GM18526 (cell line): ENCODE data around the gene TYK2.
A peak's percentile ranks its signal among the peaks of the same experiment; 100 is the strongest.

Experiments
- POLR2A ChIP-seq: IDR thresholded peaks from 3 replicates; pipeline ENCODE4 v1.6.1; 2011; ENCODE audit not compliant: insufficient read length; ENCODE audit errors: extremely low read depth

The TYK2 gene

GRCh38 chr19:10380313-10381102 is at the start of gene TYK2:
TSS of gene TYK2 (minus strand) at chr19:10380572. CDS start at chr19:10378406, 2,166 bp downstream.
- TF ChIP-seq POLR2A = peak; percentile 73

DNA sequence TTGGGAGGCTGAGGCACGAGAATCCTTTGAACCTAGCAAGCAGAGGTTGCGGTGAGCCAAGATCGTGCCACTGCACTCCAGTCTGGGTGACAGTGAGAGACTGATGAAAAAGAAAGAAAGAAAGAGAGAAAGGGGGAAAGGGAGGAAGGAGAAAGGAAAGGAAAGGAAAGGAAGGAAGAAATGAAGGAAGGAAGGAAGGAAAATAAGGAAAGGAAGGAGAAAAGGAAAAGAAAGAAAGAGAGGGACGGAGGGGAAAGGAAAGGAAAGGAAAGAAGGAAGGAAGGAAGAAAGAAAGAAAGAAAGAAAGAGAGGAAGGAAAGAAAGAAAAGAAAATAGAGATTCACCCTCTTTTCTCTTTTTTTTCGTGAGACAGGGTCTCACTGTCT is 48.6 kb upstream of the TYK2 start:
- no peak for TF ChIP-seq POLR2A

DNA sequence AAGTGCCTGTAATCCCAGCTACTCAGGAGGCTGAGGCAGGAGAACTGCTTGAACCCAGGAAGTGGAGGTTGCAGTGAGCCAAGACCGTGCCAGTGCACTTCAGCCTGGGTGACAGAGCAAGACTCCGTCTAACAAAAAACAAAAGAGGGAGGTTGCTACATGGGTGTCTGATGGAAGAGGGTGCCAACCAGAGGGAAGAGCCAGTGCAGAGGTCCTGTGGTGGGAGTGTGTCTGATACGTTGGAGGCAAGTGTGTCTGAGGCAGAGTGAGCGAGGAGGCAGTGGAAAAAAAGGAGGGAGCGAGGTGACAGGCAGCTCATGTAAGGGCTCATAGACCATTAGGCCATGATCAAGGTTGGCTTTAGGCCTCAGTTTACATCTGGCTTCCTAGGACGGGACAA is 46.8 kb upstream of the TYK2 start:
- TF ChIP-seq POLR2A = no peak

DNA sequence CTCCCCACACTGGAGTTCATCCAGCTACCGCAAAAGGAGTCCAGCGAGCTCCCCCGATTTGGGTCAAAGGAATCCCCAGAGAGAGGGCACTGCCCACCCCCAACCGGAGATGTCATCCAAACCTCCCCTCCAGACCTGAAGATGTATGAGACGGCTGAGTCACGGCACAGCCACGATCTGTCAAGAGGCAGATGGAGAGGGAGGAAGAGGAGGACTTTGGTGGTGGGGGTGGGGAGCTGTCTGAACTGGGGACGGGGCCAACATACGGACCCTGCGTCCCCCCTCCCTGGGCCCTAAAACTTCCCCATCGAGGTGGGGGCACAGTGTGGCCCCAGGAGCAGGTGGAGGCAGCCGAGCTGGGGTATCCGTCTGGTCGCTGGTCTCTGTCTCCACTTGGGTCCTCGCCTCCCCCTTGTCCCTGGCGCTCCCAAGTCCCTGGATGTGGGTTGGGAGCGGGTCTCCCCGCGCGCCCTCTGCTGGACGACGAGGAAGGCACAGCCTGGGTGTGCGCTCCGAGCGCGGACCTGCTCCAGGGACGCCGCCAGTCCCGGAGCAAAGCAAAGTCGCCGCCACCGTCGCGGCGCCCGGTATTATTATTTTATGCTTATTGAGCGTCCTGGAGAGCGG is 43.8 kb upstream of the TYK2 start:
- TF ChIP-seq POLR2A = no peak

DNA sequence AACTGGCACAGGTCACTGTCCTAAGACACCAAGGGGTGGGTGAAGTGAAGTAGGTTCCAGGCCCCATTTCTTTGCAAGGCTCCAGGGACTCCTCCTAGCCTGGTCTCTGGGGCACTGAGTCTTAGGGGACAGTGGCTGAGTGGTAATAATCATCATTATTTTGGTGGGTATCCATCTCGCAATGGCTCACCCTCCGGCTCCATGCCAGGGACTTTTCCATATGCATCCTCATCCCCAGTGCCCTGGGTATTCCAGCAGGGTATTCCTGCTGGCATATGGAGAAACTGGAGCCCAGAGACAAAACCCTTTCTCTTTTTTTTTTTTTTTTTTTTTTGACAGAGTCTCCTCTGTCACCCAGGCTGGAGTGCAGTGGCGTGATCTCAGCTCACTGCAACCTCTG is 42.5 kb upstream of the TYK2 start:
- no peak for TF ChIP-seq POLR2A

- no peak for TF ChIP-seq POLR2A
Observed at GRCh38 chr19:10422046-10422461, 41.7 kb upstream of the TYK2 start.

DNA sequence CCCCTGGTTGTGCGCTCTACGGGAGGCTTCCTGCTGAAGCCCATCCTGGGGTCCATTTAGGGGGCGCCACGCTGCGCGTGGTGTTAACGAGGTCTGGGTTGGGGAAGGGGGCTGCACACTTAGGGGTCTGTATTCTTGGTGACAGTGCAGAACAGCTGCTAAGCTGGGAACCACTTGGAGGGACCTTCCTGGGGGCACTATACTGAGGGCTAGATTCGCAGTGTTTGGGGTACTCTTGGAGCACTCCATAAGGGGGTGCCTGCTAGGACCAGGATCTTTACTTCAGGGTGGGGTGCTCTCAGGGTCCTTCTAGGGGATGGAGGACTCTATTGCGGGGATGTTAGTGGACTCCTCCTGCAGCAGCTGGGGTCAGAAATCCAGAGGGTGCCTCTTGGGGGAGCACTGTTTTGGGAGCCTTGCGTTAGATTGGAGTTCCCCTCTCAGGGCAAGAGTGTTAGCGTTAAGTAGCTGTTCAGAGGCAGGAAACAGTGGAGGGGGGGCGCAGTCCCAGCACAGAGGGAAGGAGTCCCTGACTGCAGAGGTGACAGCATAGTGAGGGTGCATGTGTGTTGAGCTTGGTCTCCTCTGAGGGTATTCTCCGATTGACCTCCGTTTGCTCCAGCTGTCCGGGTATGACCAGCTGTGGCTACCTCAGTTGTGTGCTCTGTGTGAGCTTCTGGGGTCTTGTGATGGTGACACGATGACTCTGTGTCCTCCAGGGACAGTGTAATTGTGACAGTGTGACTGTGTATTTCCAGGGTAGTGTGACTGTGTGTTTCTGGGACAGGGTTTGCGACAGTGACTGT is 41.1 kb upstream of the TYK2 start:
- no peak for TF ChIP-seq POLR2A

GRCh38 chr19:10420444-10421239 is 40.3 kb upstream of the TYK2 start, which contains the start of gene PDE4A:
TSS of gene PDE4A (plus strand) at chr19:10420538. CDS start at chr19:10420765, 227 bp downstream.
- no peak for TF ChIP-seq POLR2A

GRCh38 chr19:10419646-10420443 is 39.5 kb upstream of the TYK2 start:
- TF ChIP-seq POLR2A = no peak

GRCh38 chr19:10419200-10419645 is 38.9 kb upstream of the TYK2 start:
- no peak for TF ChIP-seq POLR2A

GRCh38 chr19:10418485-10419199 is 38.3 kb upstream of the TYK2 start:
- no peak for TF ChIP-seq POLR2A

GRCh38 chr19:10418235-10418484 is 37.8 kb upstream of the TYK2 start:
- no peak for TF ChIP-seq POLR2A

- TF ChIP-seq POLR2A = no peak
Observed at GRCh38 chr19:10417541-10418234, 37.3 kb upstream of the TYK2 start.
